AG04450 (cell line): ENCODE measurements around the gene MMS19. TPM values are rescaled to one million over a fixed set of nuclear protein-coding genes. Genes with fewer than 3 reads are reported as not detected.

Experiments used
- CTCF ChIA-PET: fragments of 300-600, 350-600 bp; formaldehyde crosslinking; extraction: SDS; loops from one replicate; lab custom pipeline; 2022; ENCODE audit warnings: antibody characterized with exemption, inconsistent platforms; lab: Charles Lee
- POLR2A ChIA-PET: fragments of 350-600 bp; formaldehyde crosslinking; extraction: SDS; loops from one replicate; lab custom pipeline; 2021; ENCODE audit warnings: antibody characterized with exemption, inconsistent platforms; lab: Yijun Ruan, JAX
- DNase-seq: peaks from one replicate; pipeline ENCODE4 v3.0.0-alpha.2; 2011; ENCODE audit warnings: low read depth, low spot score
- H3K27ac ChIP-seq: one replicate; pipeline ENCODE4 v1.5.1; 2012; ENCODE audit warnings: low read depth, low read length, control low read depth
- H3K27me3 ChIP-seq: one replicate; pipeline ENCODE4 v1.6.0; 2012; ENCODE audit warnings: low read length; ENCODE audit not compliant: control insufficient read depth, insufficient read depth
- H3K4me3 ChIP-seq: 2 replicates; pipeline ENCODE4 v1.5.1; 2011; ENCODE audit warnings: mild to moderate bottlenecking, low read depth, low read length, control low read depth
- H3K9me3 ChIP-seq: 2 replicates; pipeline ENCODE4 v1.5.1; 2012; ENCODE audit warnings: low read length; ENCODE audit not compliant: control insufficient read depth, insufficient read depth
- polyA plus RNA-seq: library from polyadenylated mRNA; depleted of rRNA; stranded (reverse); fragments of >200 nt; gene quantifications from 2 replicates; pipeline ENCODE4 v1.2.3, GENCODE V29; 2011
- TF ChIP-seq, protein P1 (sequence below): IDR thresholded peaks from 2 replicates; pipeline ENCODE4 v1.5.1; 2011; ENCODE audit warnings: low read depth, low read length, control low read depth, inconsistent platforms

The MMS19 gene
- polyA plus RNA-seq, 1 experiment: 71.5 TPM

DNA sequence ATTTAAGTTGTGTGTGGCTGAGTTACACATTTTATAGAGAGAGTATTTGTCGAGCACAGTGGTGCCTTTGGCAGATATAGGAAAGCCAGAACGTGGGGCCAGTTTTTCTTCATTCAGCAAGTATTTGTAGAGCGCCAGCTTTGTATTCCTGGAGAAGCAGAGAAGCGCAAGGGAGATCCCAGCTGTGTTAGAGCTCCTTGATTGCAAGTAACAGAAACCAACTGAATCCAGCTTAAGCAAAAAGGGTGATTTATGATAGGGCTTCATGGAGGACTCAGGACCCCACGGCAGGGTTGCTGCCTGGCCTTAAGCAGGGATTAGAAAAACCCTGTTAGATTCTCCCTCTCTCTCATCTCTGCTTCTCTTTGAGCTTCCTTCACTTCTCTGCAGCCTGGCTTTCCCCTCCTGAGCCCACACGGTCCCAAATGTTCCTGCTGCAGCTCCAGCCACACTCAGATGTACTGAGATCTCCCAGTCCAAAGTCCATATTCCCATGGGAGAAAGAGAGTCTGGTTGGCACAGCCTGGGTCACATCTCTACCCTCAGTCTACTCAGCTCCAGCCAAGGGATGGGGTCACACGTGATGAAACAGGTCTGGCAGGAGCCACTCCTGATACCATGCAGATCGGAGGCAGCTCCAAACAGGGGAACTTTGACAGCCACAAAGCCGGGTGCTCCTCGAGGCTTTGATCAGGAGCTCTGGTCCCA, 17.2 kb upstream of the MMS19 start:
- no peaks in the 10 kb centered on the region for H3K27me3 ChIP-seq
- H3K9me3 ChIP-seq: no peaks in the 10 kb centered on the region
- DNase-seq: no peak
- no peak overlapping the region for H3K27ac ChIP-seq
- CTCF ChIA-PET: interaction anchor here (1.0 to 1.4 kb wide), 2 partner anchors 20 to 25 kb away, joined by 3 read pairs; no protein-coding TSS in a partner anchor
- TF ChIP-seq, protein P1, sequence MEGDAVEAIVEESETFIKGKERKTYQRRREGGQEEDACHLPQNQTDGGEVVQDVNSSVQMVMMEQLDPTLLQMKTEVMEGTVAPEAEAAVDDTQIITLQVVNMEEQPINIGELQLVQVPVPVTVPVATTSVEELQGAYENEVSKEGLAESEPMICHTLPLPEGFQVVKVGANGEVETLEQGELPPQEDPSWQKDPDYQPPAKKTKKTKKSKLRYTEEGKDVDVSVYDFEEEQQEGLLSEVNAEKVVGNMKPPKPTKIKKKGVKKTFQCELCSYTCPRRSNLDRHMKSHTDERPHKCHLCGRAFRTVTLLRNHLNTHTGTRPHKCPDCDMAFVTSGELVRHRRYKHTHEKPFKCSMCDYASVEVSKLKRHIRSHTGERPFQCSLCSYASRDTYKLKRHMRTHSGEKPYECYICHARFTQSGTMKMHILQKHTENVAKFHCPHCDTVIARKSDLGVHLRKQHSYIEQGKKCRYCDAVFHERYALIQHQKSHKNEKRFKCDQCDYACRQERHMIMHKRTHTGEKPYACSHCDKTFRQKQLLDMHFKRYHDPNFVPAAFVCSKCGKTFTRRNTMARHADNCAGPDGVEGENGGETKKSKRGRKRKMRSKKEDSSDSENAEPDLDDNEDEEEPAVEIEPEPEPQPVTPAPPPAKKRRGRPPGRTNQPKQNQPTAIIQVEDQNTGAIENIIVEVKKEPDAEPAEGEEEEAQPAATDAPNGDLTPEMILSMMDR: no peak
- POLR2A ChIA-PET: no interaction called here
- no peak overlapping the region for H3K4me3 ChIP-seq

DNA sequence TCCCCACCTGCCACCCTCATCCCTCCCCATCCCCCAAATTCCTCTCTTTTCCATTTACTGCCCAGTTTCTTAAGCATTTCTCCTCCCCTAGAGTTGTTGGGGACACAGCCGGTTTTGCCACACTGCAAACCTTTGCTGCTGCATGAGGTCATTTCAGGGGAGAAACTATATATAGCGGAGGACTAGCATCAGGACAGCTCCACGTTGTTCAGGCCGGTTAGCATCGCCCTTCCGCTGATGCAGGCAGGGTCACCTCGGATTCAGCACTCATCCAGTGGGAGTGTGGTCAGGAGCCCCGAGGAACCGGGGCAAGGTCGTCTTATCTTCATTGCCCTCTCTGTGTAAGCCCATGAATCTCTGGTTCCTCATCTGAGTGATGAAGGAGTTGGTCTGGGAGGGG, 16.1 kb upstream of the MMS19 start:
- ChIA-PET POLR2A (interaction anchor here (0.6 kb wide), 1 partner anchor 22 kb away, joined by 3 read pairs; no protein-coding TSS in a partner anchor), CTCF (interaction anchor here (1.4 kb wide), 1 partner anchor 26 kb away, joined by 3 read pairs; no protein-coding TSS in a partner anchor)

DNA sequence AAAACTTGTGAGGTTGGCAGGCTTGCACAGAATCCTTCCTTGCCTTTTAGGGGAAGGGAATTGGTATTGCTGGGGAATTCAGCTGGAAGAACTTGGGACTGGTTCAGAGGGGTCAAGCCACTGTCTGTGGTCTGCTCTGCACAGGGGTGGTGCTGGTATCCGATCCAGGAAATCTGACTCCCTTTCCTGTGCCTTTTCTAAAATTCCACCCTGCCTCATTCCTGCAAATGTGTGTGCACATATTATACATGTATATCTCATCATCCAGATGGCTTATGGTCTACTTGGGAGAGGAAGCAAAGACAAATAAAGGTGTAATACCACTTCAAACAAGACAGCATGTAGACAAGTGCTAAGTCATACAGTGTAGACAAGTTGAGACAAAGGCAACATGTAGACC, 14.8 kb upstream of the MMS19 start:
- CTCF ChIA-PET: no interaction called here
- DNase-seq: no peak

More for the DNA sequence above, 16.1 kb upstream of the MMS19 start:
- no peak for DNase-seq
- TF ChIP-seq, protein P1: no peak
- Histone ChIP-seq H3K27me3 (no peaks in the 10 kb centered on the region), H3K9me3 (no peaks in the 10 kb centered on the region), H3K27ac (no peak overlapping the region), H3K4me3 (no peak overlapping the region)

DNA sequence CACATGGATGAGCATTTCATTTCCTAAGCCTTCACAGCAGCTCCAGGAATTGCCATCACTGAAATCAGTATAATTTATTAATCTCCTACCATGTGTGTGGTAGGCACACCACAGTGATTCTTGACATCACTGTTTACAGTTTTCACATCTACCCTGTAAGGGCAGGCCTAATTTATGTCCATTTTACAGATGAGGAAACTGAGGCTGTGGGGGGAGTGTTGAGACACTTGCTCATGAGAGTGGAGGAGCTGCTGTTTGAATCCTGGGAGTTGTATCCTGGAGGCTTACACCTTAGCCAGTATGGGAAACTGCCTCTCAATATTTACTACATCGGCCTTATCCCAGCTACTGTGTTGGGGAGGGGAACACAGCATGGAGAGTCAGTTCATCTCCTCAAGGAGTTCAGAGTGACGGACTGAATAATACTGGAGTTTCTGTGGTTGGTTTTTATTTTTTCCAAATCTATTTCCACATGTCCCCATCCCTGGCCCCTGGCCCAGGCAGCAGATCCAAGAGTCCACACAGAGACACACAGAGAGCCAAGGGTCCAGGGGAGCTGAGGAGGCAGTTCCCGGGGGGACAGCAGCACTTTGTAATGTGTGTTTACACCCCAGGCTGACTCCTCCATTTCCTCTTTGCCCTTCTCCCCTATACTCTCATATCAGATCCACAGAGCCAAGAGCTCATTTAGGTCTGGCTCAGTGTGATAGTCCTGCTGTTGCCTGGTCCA, 13.7 kb upstream of the MMS19 start:
- TF ChIP-seq, protein P1: no peak
- H3K27me3 ChIP-seq: no peaks in the 10 kb centered on the region
- ChIA-PET CTCF (interaction anchor here (0.6 kb wide), 1 partner anchor 278 kb away, joined by 4 read pairs; no protein-coding TSS in a partner anchor), POLR2A (no interaction called here)
- H3K27ac ChIP-seq: no peak overlapping the region
- H3K9me3 ChIP-seq: no peaks in the 10 kb centered on the region
- DNase-seq: no peak
- H3K4me3 ChIP-seq: no peak overlapping the region

More for the DNA sequence above, 14.8 kb upstream of the MMS19 start:
- POLR2A ChIA-PET: no interaction called here
- H3K9me3 ChIP-seq: no peaks in the 10 kb centered on the region
- TF ChIP-seq, protein P1: no peak
- no peaks in the 10 kb centered on the region for H3K27me3 ChIP-seq
- H3K27ac ChIP-seq: no peak overlapping the region
- no peak overlapping the region for H3K4me3 ChIP-seq

DNA sequence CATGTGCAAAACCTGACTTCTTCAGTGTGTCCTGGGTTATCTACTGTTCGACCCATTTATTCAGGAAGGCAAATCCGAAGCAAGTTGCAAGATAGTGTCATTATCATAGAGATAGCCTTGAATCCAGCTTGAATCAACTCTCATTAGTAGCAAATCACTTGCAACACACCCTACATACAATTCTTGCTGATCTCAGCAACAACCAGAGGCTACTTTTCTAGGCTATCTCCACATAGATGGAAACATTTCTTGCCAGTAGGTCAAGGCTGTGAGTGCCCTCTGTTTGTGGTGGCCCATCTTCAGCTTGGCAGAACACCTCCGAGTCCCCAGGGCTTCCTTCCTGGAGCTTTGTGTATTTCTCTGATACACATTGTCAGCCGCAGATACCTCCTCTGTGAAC, 12.5 kb upstream of the MMS19 start:
- Histone ChIP-seq H3K27ac (no peak overlapping the region), H3K27me3 (no peaks in the 10 kb centered on the region), H3K9me3 (no peaks in the 10 kb centered on the region), H3K4me3 (no peak overlapping the region)
- no peak for DNase-seq
- POLR2A ChIA-PET: no interaction called here
- TF ChIP-seq, protein P1: no peak
- CTCF ChIA-PET: no interaction called here
